ENCODE results near the gene OLIG2.

OLIG2 gene

GRCh38 chr21:33025489-33026442, at the start of gene OLIG2:
TSS of gene OLIG2 (plus strand) at chr21:33025935. CDS start at chr21:33026863, 928 bp downstream.
- peak; percentile 95 for DNase-seq

- DNase-seq = no peak
Measured at GRCh38 chr21:32976791-32977190, 48.9 kb upstream of the OLIG2 start.

GRCh38 chr21:32977216-32977615, 48.5 kb upstream of the OLIG2 start:
- DNase-seq = no peak

GRCh38 chr21:32978331-32979270, 47.1 kb upstream of the OLIG2 start:
- DNase-seq = no peak

GRCh38 chr21:32979598-32980268, 46.0 kb upstream of the OLIG2 start:
- DNase-seq = no peak

GRCh38 chr21:32981096-32981495, 44.6 kb upstream of the OLIG2 start:
- DNase-seq = no peak

GRCh38 chr21:32990666-32991065, 35.1 kb upstream of the OLIG2 start:
- DNase-seq = no peak

GRCh38 chr21:32991361-32991760, 34.4 kb upstream of the OLIG2 start:
- no peak for DNase-seq

GRCh38 chr21:32993894-32994293, 31.8 kb upstream of the OLIG2 start:
- DNase-seq = no peak

- DNase-seq = no peak
Measured at GRCh38 chr21:32994305-32994704, 31.4 kb upstream of the OLIG2 start.

GRCh38 chr21:33007747-33008146, 18.0 kb upstream of the OLIG2 start:
- DNase-seq = no peak

GRCh38 chr21:33008333-33009051, 17.2 kb upstream of the OLIG2 start:
- no peak for DNase-seq

GRCh38 chr21:33010931-33011330, 14.8 kb upstream of the OLIG2 start:
- DNase-seq = no peak

GRCh38 chr21:33011462-33011861, 14.3 kb upstream of the OLIG2 start:
- peak; percentile 88 for DNase-seq

GRCh38 chr21:33013626-33014025, 12.1 kb upstream of the OLIG2 start:
- DNase-seq = peak; percentile 55

- DNase-seq = peak; percentile 15
Measured at GRCh38 chr21:33014331-33014730, 11.4 kb upstream of the OLIG2 start.

- no peak for DNase-seq
Measured at GRCh38 chr21:33015096-33015495, 10.6 kb upstream of the OLIG2 start.

GRCh38 chr21:33015756-33016155, 10.0 kb upstream of the OLIG2 start:
- DNase-seq = no peak

- DNase-seq = peak; percentile 33
Measured at GRCh38 chr21:33018707-33019465, 6.8 kb upstream of the OLIG2 start.

GRCh38 chr21:33019516-33019884, 6.2 kb upstream of the OLIG2 start:
- no peak for DNase-seq

- DNase-seq = peak; percentile 65
Measured at GRCh38 chr21:33019885-33020557, 5.7 kb upstream of the OLIG2 start.

Measured in islet precursor cell (in vitro differentiated cells).